HCT116 (cell line): Measurements from ENCODE around the gene BICRAL. TPM values are rescaled to one million over a fixed set of nuclear protein-coding genes. Genes with fewer than 3 reads are reported as not detected.

Source experiments
- ATAC-seq: fragments of 200-7000 bp; cut with Tn5 transposase; 2 replicates; pipeline ENCODE4 v1.9.1; 2020; ENCODE audit warnings: mild to moderate bottlenecking, moderate library complexity
- BruUV-seq: library from RNA; stranded (reverse); fragments of 400-500 nt; replicated peaks from 2 replicates; lab custom pipeline; 2021; lab: Mats Ljungman, UMichigan
- CTCF ChIA-PET: fragments of 300-600 bp; sonication (Branson Sonifier 250); formaldehyde crosslinking; loops from one replicate; lab custom pipeline; 2021; ENCODE audit warnings: antibody characterized with exemption; lab: Charles Lee
- POLR2A ChIA-PET: fragments of 300-600, 350-600 bp; sonication (Branson Sonifier 250); formaldehyde crosslinking; loops from one replicate; lab custom pipeline; 2021; ENCODE audit warnings: antibody characterized with exemption; lab: Charles Lee
- RAD21 ChIA-PET, 2 experiments: fragments of 300-600 bp; sonication (Branson Sonifier 250); formaldehyde crosslinking; loops; one replicate each; lab custom pipeline; 2023; ENCODE audit warnings: low total read pairs in 2 of 2; ENCODE audit not compliant: uncharacterized antibody in 2 of 2, unreplicated experiment in 2 of 2, low non-redundant PET in 1 of 2; lab: Charles Lee
- DNase-seq: peaks from one replicate; pipeline ENCODE4 v3.0.0-alpha.2; 2010; ENCODE audit warnings: low read depth, low spot score
- H2AFZ ChIP-seq: fragments of 200-600 bp; shearing (Covaris generic), sonication (generic); 2 replicates; pipeline ENCODE4 v1.6.1; 2017; ENCODE audit warnings: low read depth, mixed run types, mixed read lengths, antibody characterized with exemption, low read length; ENCODE audit not compliant: poor library complexity, severe bottlenecking
- H3K27ac ChIP-seq: 2 replicates; pipeline ENCODE4 v1.5.1; 2012; ENCODE audit warnings: low read depth, low read length
- H3K27me3 ChIP-seq: fragments of 200-600 bp; sonication (generic); 2 replicates; pipeline ENCODE4 v1.6.1; 2016; ENCODE audit warnings: mixed run types, low read length, mixed read lengths; ENCODE audit not compliant: insufficient read depth
- H3K36me3 ChIP-seq, 2 experiments: fragments of 200-500 bp in 1 of 2; fragments of 200-600 bp in 1 of 2; sonication (Bioruptor generic) in 1 of 2; sonication (generic) in 1 of 2; 2 replicates each; pipeline versions ENCODE4 v1.5.1 to v1.6.1; 2014 to 2016; ENCODE audit warnings: low read length in 2 of 2, inconsistent platforms in 1 of 2, mixed read lengths in 1 of 2, mixed run types in 1 of 2; ENCODE audit not compliant: insufficient read depth in 2 of 2, control insufficient read depth in 1 of 2
- H3K4me1 ChIP-seq, 2 experiments: fragments of 200-600 bp in 1 of 2; sonication (generic) in 1 of 2; 2 replicates each; pipeline versions ENCODE4 v1.5.1 to v1.6.1; 2012 to 2017; ENCODE audit warnings: low read length in 2 of 2, inconsistent platforms in 1 of 2, mild to moderate bottlenecking in 1 of 2, mixed read lengths in 1 of 2, mixed run types in 1 of 2, moderate library complexity in 1 of 2; ENCODE audit not compliant: insufficient read depth in 2 of 2, control insufficient read depth in 1 of 2
- H3K4me2 ChIP-seq: fragments of 200-600 bp; sonication (generic); 2 replicates; pipeline ENCODE4 v1.6.1; 2017; ENCODE audit warnings: mixed run types, low read length, mixed read lengths
- H3K4me3 ChIP-seq, 2 experiments: fragments of 200-600 bp in 1 of 2; sonication (generic) in 1 of 2; replicated peaks in 1 of 2; 2 replicates each; pipeline ENCODE4 v1.5.1; 2011 to 2016; ENCODE audit warnings: low read length in 2 of 2, control low read depth in 1 of 2, low read depth in 1 of 2, mild to moderate bottlenecking in 1 of 2, mixed read lengths in 1 of 2, mixed run types in 1 of 2
- H3K79me2 ChIP-seq: fragments of 200-600 bp; sonication (generic); 2 replicates; pipeline ENCODE4 v1.6.1; 2017; ENCODE audit warnings: mild to moderate bottlenecking, mixed run types, low read length, moderate library complexity, mixed read lengths; ENCODE audit not compliant: insufficient read depth
- H3K9ac ChIP-seq: fragments of 200-600 bp; sonication (generic); 2 replicates; pipeline ENCODE4 v1.6.1; 2016; ENCODE audit warnings: low read length, mixed read lengths
- H3K9me2 ChIP-seq: fragments of 200-600 bp; sonication (generic), shearing (Covaris generic); 2 replicates; pipeline ENCODE4 v1.6.1; 2017; ENCODE audit warnings: mixed run types, mild to moderate bottlenecking, moderate library complexity; ENCODE audit not compliant: insufficient read depth
- H3K9me3 ChIP-seq, 2 experiments: fragments of 200-500 bp in 1 of 2; fragments of 200-600 bp in 1 of 2; sonication (Bioruptor generic) in 1 of 2; sonication (generic) in 1 of 2; 2 replicates each; pipeline ENCODE4 v1.6.1; 2014 to 2017; ENCODE audit warnings: low read length in 2 of 2, mixed read lengths in 2 of 2, inconsistent platforms in 1 of 2, low read depth in 1 of 2, mild to moderate bottlenecking in 1 of 2, mixed run types in 1 of 2, moderate library complexity in 1 of 2; ENCODE audit not compliant: control insufficient read depth in 1 of 2, insufficient read depth in 1 of 2
- H4K20me1 ChIP-seq: fragments of 200-600 bp; sonication (generic), shearing (Covaris generic); 2 replicates; pipeline ENCODE4 v1.6.1; 2017; ENCODE audit warnings: mixed run types, mild to moderate bottlenecking, moderate library complexity; ENCODE audit not compliant: insufficient read depth
- ATF3 ChIP-seq: IDR thresholded peaks from 2 replicates; pipeline ENCODE4 v1.6.1; 2012
- CEBPB ChIP-seq: IDR thresholded peaks from 2 replicates; pipeline ENCODE4 v1.6.1; 2012; ENCODE audit warnings: low read depth
- CTCF ChIP-seq, 3 experiments: fragments of 200-600 bp in 1 of 3; sonication (generic) in 1 of 3; IDR thresholded peaks in 2 of 3; conservative IDR thresholded peaks in 1 of 3; 2 replicates each; pipeline ENCODE4 v1.5.1; 2012 to 2017; ENCODE audit warnings: low read depth in 2 of 3, low read length in 2 of 3, antibody characterized with exemption in 1 of 3, borderline replicate concordance in 1 of 3, control low read depth in 1 of 3, mild to moderate bottlenecking in 1 of 3, mixed read lengths in 1 of 3, mixed run types in 1 of 3, moderate library complexity in 1 of 3; ENCODE audit not compliant: insufficient read depth in 1 of 3
- EGR1 ChIP-seq: IDR thresholded peaks from 2 replicates; pipeline ENCODE4 v1.6.1; 2012; ENCODE audit warnings: low read depth
- FOSL1 ChIP-seq: IDR thresholded peaks from 2 replicates; pipeline ENCODE4 v1.6.1; 2012; ENCODE audit warnings: low read depth
- JUND ChIP-seq: IDR thresholded peaks from 2 replicates; pipeline ENCODE4 v1.6.1; 2012
- POLR2A ChIP-seq: IDR thresholded peaks from 2 replicates; pipeline ENCODE4 v1.7.0; 2011; ENCODE audit warnings: borderline replicate concordance; ENCODE audit not compliant: insufficient read depth, insufficient read length; ENCODE audit errors: extremely low read depth
- POLR2AphosphoS5 ChIP-seq: IDR thresholded peaks from 2 replicates; pipeline ENCODE4 v1.6.1; 2011; ENCODE audit warnings: mild to moderate bottlenecking, low read depth, low read length, moderate library complexity
- RAD21 ChIP-seq: IDR thresholded peaks from 2 replicates; pipeline ENCODE4 v1.6.1; 2012; ENCODE audit warnings: low read depth, mild to moderate bottlenecking
- SIN3A ChIP-seq: IDR thresholded peaks from 2 replicates; pipeline ENCODE4 v1.6.1; 2012; ENCODE audit warnings: low read depth
- SP1 ChIP-seq: IDR thresholded peaks from 2 replicates; pipeline ENCODE4 v1.6.1; 2012; ENCODE audit warnings: low read depth
- SRF ChIP-seq: IDR thresholded peaks from 2 replicates; pipeline ENCODE4 v1.6.1; 2012; ENCODE audit warnings: low read depth
- ZBTB33 ChIP-seq: IDR thresholded peaks from 2 replicates; pipeline ENCODE4 v1.6.1; 2011; ENCODE audit warnings: mild to moderate bottlenecking, low read length, moderate library complexity; ENCODE audit not compliant: insufficient replicate concordance; ENCODE audit errors: extremely low read depth
- intact Hi-C: fragments of 100-400 bp; cut with micrococcal nuclease; formaldehyde crosslinking; loops from 2 replicates; pipeline ENCODE4 v1.10.0; 2022
- total RNA-seq: library from RNA; stranded (reverse); gene quantifications from one replicate; pipeline ENCODE4 v1.2.1, GENCODE V29; 2021; ENCODE audit not compliant: unreplicated experiment

Gene BICRAL
- total RNA-seq, 1 experiment from 2014 or later: 14.9 TPM

GRCh38 chr6:42771741-42772100 lies 10.1 kb upstream of the BICRAL start:
- Histone ChIP-seq H2AFZ (no peak overlapping the region), H3K4me2 (no peak overlapping the region), H3K9ac (no peak overlapping the region), H3K79me2 (no peaks in the 10 kb centered on the region), H4K20me1 (no peaks in the 10 kb centered on the region), H3K27me3 (no peaks in the 10 kb centered on the region), H3K4me3 (no peak overlapping the region), H3K9me2 (no peaks in the 10 kb centered on the region), H3K27ac (no peak overlapping the region), H3K4me1 (peaks cover 3 to 28% of the 10 kb centered on the region in 2 experiments; a peak in 3 of 4 replicates), H3K9me3 (no peaks in the 10 kb centered on the region), H3K36me3 (no peaks in the 10 kb centered on the region)
- TF ChIP-seq SIN3A: no peak
- no peak for TF ChIP-seq POLR2AphosphoS5
- no peak for TF ChIP-seq CEBPB
- no peak for TF ChIP-seq ATF3
- TF ChIP-seq SP1: no peak
- TF ChIP-seq SRF: no peak
- TF ChIP-seq POLR2A: no peak
- no peak for TF ChIP-seq ZBTB33
- TF ChIP-seq RAD21: no peak
- intact Hi-C loops: no loop called here
- ChIA-PET CTCF (no interaction called here), RAD21 (no interaction called here), POLR2A (interaction anchor here (1.5 kb wide), 1 partner anchor 11 kb away, joined by 4 read pairs; the partner anchor contains the start of gene BICRAL)
- ATAC-seq (no peak), DNase-seq (no peak)
- BruUV-seq: no TSS peak

- peak overlapping the region; percentile 17; the same call in 1 of the 2 replicates for H3K4me2 ChIP-seq
- ChIA-PET RAD21 (no interaction called here), CTCF (no interaction called here), POLR2A (interaction anchor here (1.3 kb wide), 1 partner anchor 7 kb away, joined by 3 read pairs; the partner anchor contains the start of gene BICRAL)
- DNase-seq (no peak), ATAC-seq (no peak)
- no peaks in the 10 kb centered on the region for H4K20me1 ChIP-seq
- no peak overlapping the region for H3K27ac ChIP-seq
- no peak overlapping the region for H3K9ac ChIP-seq
- no peaks in the 10 kb centered on the region for H3K27me3 ChIP-seq
- no peak overlapping the region for H3K4me3 ChIP-seq
- no peak overlapping the region for H2AFZ ChIP-seq
- peaks cover 13 to 40% of the 10 kb centered on the region in 2 experiments for H3K4me1 ChIP-seq
- no TSS peak for BruUV-seq
- intact Hi-C loops: no loop called here
- no peaks in the 10 kb centered on the region for H3K9me2 ChIP-seq
- H3K36me3 ChIP-seq: no peaks in the 10 kb centered on the region
- H3K9me3 ChIP-seq: no peaks in the 10 kb centered on the region
- H3K79me2 ChIP-seq: no peaks in the 10 kb centered on the region
- no peak for TF ChIP-seq EGR1
- TF ChIP-seq FOSL1: no peak
- TF ChIP-seq SRF: no peak
- TF ChIP-seq JUND: no peak
- TF ChIP-seq SIN3A: no peak
- TF ChIP-seq CTCF (IDR thresholded peaks at IDR 0.05 in 2 of 3, conservative IDR thresholded peaks at IDR 0.05 in 1 of 3; ENCODE audit: borderline replicate concordance in 1 of 3, insufficient read depth in 1 of 3, low read depth in 2 of 3, low read length in 2 of 3): no peak
- no peak for TF ChIP-seq SP1
- no peak for TF ChIP-seq ZBTB33
- TF ChIP-seq ATF3: no peak
- no peak for TF ChIP-seq CEBPB
- TF ChIP-seq POLR2A: no peak
- no peak for TF ChIP-seq POLR2AphosphoS5
These were observed 7.7 kb upstream of the BICRAL start for GRCh38 chr6:42774201-42774600.
